ENCODE measurements around the gene COX7B2.

The COX7B2 gene

DNA sequence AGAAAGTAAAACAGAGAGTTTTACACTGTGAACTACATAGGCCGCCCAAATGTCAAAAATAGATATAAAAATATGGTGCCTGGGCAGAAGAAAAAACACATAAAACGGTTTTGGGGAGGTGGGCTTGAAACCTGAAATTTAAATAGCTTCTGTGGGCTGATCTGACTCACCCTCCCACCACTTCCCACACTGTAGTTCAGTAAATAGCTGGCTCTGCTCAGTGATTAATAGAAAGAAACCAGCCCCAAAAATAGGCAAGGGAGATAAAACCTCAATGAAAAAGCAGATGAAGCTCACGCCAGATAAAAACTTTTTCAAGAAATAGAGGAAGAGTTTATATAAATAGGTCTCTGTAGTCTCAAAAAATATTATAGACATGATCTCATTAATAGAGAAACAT is 13.2 kb upstream of the COX7B2 start:
- DNase-seq (ENCODE audit: insufficient read length, low spot score) (no peak), FAIRE-seq (no peak)
- TF ChIP-seq PAX5 (IDR thresholded peaks at IDR 0.05; ENCODE audit: insufficient read depth, low read length, severe bottlenecking) = no peak
- TF ChIP-seq POU2F2 (IDR thresholded peaks at IDR 0.05; ENCODE audit: low read depth, low read length) = no peak
- no peak for TF ChIP-seq POLR2A (IDR thresholded peaks at IDR 0.05; ENCODE audit: low read depth, low read length)
- no peak for TF ChIP-seq SPI1 (IDR thresholded peaks at IDR 0.05; ENCODE audit: low read depth, low read length)
- TF ChIP-seq POLR2AphosphoS5 (IDR thresholded peaks at IDR 0.05; ENCODE audit: low read depth, low read length) = no peak
- TF ChIP-seq TAF1 (IDR thresholded peaks at IDR 0.05; ENCODE audit: low read depth, low read length) = no peak

DNA sequence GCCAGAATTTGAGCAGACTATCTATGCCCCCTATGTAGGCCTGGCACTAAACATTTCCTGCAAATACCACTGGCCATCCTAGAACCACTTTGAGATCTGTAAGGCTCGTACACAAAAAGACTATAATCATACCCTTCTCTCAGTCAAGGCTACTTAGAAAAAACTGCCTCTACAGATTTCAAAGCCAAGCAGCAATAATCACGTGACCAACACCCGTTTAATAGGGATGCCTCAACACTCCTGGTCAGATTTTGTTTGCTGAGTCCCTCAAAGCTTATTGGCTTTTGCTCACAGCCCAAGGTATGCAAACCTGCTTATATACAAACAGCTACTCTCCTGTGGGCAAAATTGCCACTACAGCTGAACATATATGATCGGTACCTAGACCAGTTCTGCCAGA is 897 bp downstream of the COX7B2 start:
- FAIRE-seq (no peak), DNase-seq (ENCODE audit: insufficient read length, low spot score) (no peak)
- TF ChIP-seq TAF1 (IDR thresholded peaks at IDR 0.05; ENCODE audit: low read depth, low read length) (no peak), POLR2AphosphoS5 (IDR thresholded peaks at IDR 0.05; ENCODE audit: low read depth, low read length) (no peak), PAX5 (IDR thresholded peaks at IDR 0.05; ENCODE audit: insufficient read depth, low read length, severe bottlenecking) (no peak), POLR2A (IDR thresholded peaks at IDR 0.05; ENCODE audit: low read depth, low read length) (no peak), POU2F2 (IDR thresholded peaks at IDR 0.05; ENCODE audit: low read depth, low read length) (no peak), SPI1 (IDR thresholded peaks at IDR 0.05; ENCODE audit: low read depth, low read length) (no peak)

DNA sequence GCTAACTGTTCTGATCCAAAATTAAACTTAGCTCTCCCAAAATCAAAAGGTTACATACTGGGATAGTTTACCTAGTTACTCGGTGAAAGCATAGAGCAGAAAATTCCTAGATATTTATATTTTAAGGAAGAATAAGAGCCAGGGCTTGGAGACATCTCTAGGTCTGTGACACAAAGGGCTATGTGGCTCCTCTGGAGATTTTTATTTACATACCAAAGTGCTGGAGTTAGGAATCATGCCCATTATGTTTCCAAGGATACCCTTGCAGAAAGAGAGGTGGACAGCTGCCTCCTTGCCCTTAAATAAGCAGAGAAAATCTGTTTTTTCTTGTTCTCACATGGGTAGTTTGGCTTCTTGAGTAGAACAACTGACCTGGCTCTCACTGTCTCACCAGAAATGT is 9.0 kb downstream of the COX7B2 start:
- FAIRE-seq = no peak
- DNase-seq (ENCODE audit: insufficient read length, low spot score) = no peak
- TF ChIP-seq POLR2A (IDR thresholded peaks at IDR 0.05; ENCODE audit: low read depth, low read length) = no peak
- TF ChIP-seq PAX5 (IDR thresholded peaks at IDR 0.05; ENCODE audit: insufficient read depth, low read length, severe bottlenecking) = no peak
- no peak for TF ChIP-seq POU2F2 (IDR thresholded peaks at IDR 0.05; ENCODE audit: low read depth, low read length)
- no peak for TF ChIP-seq TAF1 (IDR thresholded peaks at IDR 0.05; ENCODE audit: low read depth, low read length)
- no peak for TF ChIP-seq SPI1 (IDR thresholded peaks at IDR 0.05; ENCODE audit: low read depth, low read length)
- TF ChIP-seq POLR2AphosphoS5 (IDR thresholded peaks at IDR 0.05; ENCODE audit: low read depth, low read length) = no peak

DNA sequence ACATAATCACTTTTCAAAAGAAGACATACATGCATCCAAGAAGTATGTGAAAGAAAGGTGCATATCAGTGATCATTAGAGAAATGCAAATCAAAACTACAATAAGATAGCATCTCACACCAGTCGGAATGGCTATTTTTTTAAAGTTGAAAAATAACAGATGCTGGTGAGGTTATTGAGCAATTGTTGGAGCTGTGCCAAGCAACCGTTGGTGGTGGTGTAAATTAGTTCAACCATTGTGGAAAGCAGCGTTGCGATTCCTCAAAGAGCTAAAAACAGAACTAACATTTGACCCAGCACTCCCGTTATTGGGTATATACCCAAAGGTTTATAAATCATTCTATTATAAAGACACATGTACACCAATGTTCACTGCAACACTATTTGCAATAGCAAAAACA is 14.2 kb downstream of the COX7B2 start:
- DNase-seq (ENCODE audit: insufficient read length, low spot score) = no peak
- no peak for FAIRE-seq
- TF ChIP-seq SPI1 (IDR thresholded peaks at IDR 0.05; ENCODE audit: low read depth, low read length) (no peak), TAF1 (IDR thresholded peaks at IDR 0.05; ENCODE audit: low read depth, low read length) (no peak), POU2F2 (IDR thresholded peaks at IDR 0.05; ENCODE audit: low read depth, low read length) (no peak), PAX5 (IDR thresholded peaks at IDR 0.05; ENCODE audit: insufficient read depth, low read length, severe bottlenecking) (no peak), POLR2A (IDR thresholded peaks at IDR 0.05; ENCODE audit: low read depth, low read length) (no peak), POLR2AphosphoS5 (IDR thresholded peaks at IDR 0.05; ENCODE audit: low read depth, low read length) (no peak)

DNA sequence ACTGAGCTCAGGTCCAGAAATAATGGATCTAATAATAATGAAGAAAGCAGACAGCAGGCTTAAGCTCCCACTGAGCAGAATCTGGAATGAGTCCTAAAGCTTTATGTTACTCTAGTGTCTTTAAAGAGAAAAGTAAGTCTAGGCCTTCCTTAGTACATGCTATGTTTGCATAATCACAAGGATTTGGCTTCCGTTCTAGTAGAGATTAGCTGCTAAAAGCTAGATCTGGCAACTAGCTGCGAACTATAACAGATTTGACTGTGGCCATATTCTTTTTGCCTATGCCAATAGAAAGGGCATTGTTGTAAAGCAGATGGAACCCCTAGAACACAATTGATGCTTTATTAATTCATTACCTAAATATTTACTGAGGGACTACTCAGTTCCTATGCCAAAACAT is 19.0 kb downstream of the COX7B2 start:
- DNase-seq (ENCODE audit: insufficient read length, low spot score) = no peak
- TF ChIP-seq POLR2A (IDR thresholded peaks at IDR 0.05; ENCODE audit: low read depth, low read length) (no peak), SPI1 (IDR thresholded peaks at IDR 0.05; ENCODE audit: low read depth, low read length) (no peak), PAX5 (IDR thresholded peaks at IDR 0.05; ENCODE audit: insufficient read depth, low read length, severe bottlenecking) (no peak), TAF1 (IDR thresholded peaks at IDR 0.05; ENCODE audit: low read depth, low read length) (no peak), POLR2AphosphoS5 (IDR thresholded peaks at IDR 0.05; ENCODE audit: low read depth, low read length) (no peak), POU2F2 (IDR thresholded peaks at IDR 0.05; ENCODE audit: low read depth, low read length) (no peak)
- no peak for FAIRE-seq

DNA sequence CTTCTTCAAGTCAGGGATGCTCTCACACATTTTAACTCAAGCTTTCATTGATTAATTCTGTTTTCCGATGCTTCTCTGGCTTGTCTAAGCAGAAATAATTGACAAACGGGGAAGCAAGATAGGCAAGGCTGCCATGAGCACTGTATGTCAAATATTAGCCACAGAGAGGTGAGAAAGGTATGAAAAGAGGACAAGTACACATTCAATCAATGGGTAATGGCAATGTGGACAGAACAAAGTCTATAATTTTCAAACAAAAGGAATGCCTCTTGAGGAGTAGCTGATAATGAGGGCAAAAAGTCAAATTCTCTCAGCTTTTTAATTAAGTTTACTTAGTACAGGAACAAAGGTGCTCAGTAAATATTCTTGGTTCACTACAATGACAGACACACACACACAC is 19.6 kb downstream of the COX7B2 start:
- DNase-seq (ENCODE audit: insufficient read length, low spot score) (no peak), FAIRE-seq (no peak)
- TF ChIP-seq PAX5 (IDR thresholded peaks at IDR 0.05; ENCODE audit: insufficient read depth, low read length, severe bottlenecking) (no peak), POLR2AphosphoS5 (IDR thresholded peaks at IDR 0.05; ENCODE audit: low read depth, low read length) (no peak), POU2F2 (IDR thresholded peaks at IDR 0.05; ENCODE audit: low read depth, low read length) (no peak), TAF1 (IDR thresholded peaks at IDR 0.05; ENCODE audit: low read depth, low read length) (no peak), POLR2A (IDR thresholded peaks at IDR 0.05; ENCODE audit: low read depth, low read length) (no peak), SPI1 (IDR thresholded peaks at IDR 0.05; ENCODE audit: low read depth, low read length) (no peak)

DNA sequence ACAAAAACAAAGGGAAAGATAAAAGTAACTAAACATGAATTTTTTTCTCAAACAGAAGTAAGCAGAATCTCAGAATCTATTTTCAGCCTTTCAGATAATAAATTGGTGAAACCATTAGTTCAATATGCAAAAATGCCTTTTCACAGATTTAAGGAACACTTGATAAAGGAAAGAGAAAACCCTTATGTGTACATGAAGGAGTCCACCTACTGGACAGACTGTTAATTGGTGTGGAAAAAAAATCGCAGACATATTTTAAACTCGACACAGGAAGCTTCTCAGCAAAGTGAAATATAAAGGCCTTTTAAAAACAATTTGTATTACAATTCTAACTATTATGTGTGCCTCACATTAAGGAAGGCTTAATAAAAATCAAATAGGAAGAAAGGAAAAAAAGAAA is 22.3 kb downstream of the COX7B2 start:
- FAIRE-seq (no peak), DNase-seq (ENCODE audit: insufficient read length, low spot score) (no peak)
- no peak for TF ChIP-seq PAX5 (IDR thresholded peaks at IDR 0.05; ENCODE audit: insufficient read depth, low read length, severe bottlenecking)

DNA sequence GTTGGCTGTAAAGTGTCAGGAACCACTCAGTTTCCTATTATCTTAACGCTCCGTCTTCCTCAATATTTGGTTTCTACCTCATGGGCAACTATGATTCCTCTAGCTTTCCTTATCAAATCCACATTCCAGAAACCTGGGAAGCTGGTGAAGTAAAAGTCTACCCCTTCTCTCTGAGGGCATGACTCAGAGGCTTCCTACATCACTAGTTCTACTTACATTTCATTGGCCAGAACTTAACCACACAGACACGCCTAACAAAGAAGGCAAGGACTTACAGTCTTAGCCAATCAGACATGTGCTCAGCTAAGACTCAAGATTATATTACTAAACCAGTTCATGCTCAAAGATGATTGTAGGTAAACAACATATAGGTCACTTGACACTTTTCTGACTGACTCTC is 30.4 kb downstream of the COX7B2 start:
- FAIRE-seq = no peak
- no peak for TF ChIP-seq POLR2AphosphoS5 (IDR thresholded peaks at IDR 0.05; ENCODE audit: low read depth, low read length)
- TF ChIP-seq TAF1 (IDR thresholded peaks at IDR 0.05; ENCODE audit: low read depth, low read length) = no peak
- TF ChIP-seq POLR2A (IDR thresholded peaks at IDR 0.05; ENCODE audit: low read depth, low read length) = no peak
- TF ChIP-seq POU2F2 (IDR thresholded peaks at IDR 0.05; ENCODE audit: low read depth, low read length) = no peak
- TF ChIP-seq SPI1 (IDR thresholded peaks at IDR 0.05; ENCODE audit: low read depth, low read length) = no peak
- TF ChIP-seq PAX5 (IDR thresholded peaks at IDR 0.05; ENCODE audit: insufficient read depth, low read length, severe bottlenecking) = no peak
- DNase-seq (ENCODE audit: insufficient read length, low spot score) = no peak

DNA sequence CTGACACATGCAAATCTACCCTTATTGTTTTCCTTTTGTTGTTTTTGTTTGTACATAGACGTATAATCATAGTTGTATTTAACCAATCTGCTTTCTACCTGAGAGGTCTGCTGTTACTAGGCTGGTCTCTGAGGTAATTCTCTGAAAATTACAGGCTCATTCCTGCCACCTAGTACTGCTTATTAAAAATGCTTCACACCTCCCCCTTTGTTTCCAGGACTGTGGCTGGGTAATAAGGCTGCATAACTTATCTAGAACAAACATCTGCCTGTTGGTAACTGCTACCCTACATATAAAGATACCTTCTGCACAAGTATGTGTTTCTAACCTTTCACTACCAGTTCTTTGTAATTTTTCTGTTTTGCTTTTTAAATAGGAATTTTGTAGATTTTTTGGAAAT is 34.2 kb downstream of the COX7B2 start:
- no peak for TF ChIP-seq TAF1 (IDR thresholded peaks at IDR 0.05; ENCODE audit: low read depth, low read length)
- TF ChIP-seq PAX5 (IDR thresholded peaks at IDR 0.05; ENCODE audit: insufficient read depth, low read length, severe bottlenecking) = no peak
- TF ChIP-seq POLR2A (IDR thresholded peaks at IDR 0.05; ENCODE audit: low read depth, low read length) = no peak
- DNase-seq (ENCODE audit: insufficient read length, low spot score) (no peak), FAIRE-seq (no peak)

DNA sequence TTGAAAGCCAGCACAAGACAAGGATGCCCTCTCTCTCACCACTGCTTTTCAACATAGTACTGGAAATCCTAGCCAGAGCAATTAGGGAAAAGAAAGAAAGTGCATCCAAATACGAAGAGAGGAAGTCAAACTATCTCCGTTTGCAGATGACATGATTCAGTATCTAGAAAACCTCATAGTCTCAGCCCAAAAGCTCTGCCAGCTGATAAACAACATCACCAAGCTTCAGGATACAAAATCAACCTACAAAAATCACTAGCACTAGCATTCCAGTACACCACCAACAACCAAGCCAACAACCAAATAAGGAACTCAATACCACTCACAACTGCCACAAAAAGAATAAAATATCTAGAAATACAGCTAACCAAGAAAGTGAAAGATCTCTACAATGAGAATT is 38.6 kb downstream of the COX7B2 start:
- no peak for DNase-seq (ENCODE audit: insufficient read length, low spot score)
- no peak for FAIRE-seq
- no peak for TF ChIP-seq POLR2A (IDR thresholded peaks at IDR 0.05; ENCODE audit: low read depth, low read length)
- no peak for TF ChIP-seq PAX5 (IDR thresholded peaks at IDR 0.05; ENCODE audit: insufficient read depth, low read length, severe bottlenecking)
- TF ChIP-seq POU2F2 (IDR thresholded peaks at IDR 0.05; ENCODE audit: low read depth, low read length) = no peak
- no peak for TF ChIP-seq SPI1 (IDR thresholded peaks at IDR 0.05; ENCODE audit: low read depth, low read length)
- no peak for TF ChIP-seq POLR2AphosphoS5 (IDR thresholded peaks at IDR 0.05; ENCODE audit: low read depth, low read length)
- TF ChIP-seq TAF1 (IDR thresholded peaks at IDR 0.05; ENCODE audit: low read depth, low read length) = no peak
